KMS-11 (cell line): ENCODE measurements around the gene NUP62CL.

Source experiments
- H2AFZ ChIP-seq: fragments of 200-600 bp; sonication (generic); 2 replicates; pipeline ENCODE4 v1.6.1; 2016; ENCODE audit warnings: antibody characterized with exemption, mixed run types, low read depth
- H3K27ac ChIP-seq: fragments of 200-600 bp; sonication (generic); 2 replicates; pipeline ENCODE4 v1.6.1; 2016; ENCODE audit warnings: mild to moderate bottlenecking, mixed run types
- H3K27me3 ChIP-seq: fragments of 200-600 bp; sonication (generic); 2 replicates; pipeline ENCODE4 v1.6.1; 2017; ENCODE audit warnings: mild to moderate bottlenecking, low read depth, mixed run types, moderate library complexity; ENCODE audit not compliant: insufficient read depth
- H3K36me3 ChIP-seq: fragments of 200-600 bp; sonication (generic); 2 replicates; pipeline ENCODE4 v1.6.1; 2017; ENCODE audit warnings: mild to moderate bottlenecking, mixed run types; ENCODE audit not compliant: insufficient read depth
- H3K4me1 ChIP-seq: fragments of 200-600 bp; sonication (generic); 2 replicates; pipeline ENCODE4 v1.6.1; 2016; ENCODE audit warnings: mild to moderate bottlenecking, low read depth, mixed run types; ENCODE audit not compliant: poor library complexity, severe bottlenecking
- H3K4me2 ChIP-seq: fragments of 200-600 bp; sonication (generic); 2 replicates; pipeline ENCODE4 v1.7.0; 2016; ENCODE audit warnings: mild to moderate bottlenecking, mixed run types
- H3K4me3 ChIP-seq: fragments of 200-600 bp; sonication (generic); IDR thresholded peaks from 2 replicates; pipeline ENCODE4 v1.6.1; 2017; ENCODE audit warnings: low read depth, low read length, mixed read lengths; ENCODE audit not compliant: insufficient read depth
- H3K79me2 ChIP-seq: fragments of 200-600 bp; sonication (generic); 2 replicates; pipeline ENCODE4 v1.6.1; 2016; ENCODE audit warnings: low read depth, mixed run types; ENCODE audit not compliant: insufficient read depth
- H3K9ac ChIP-seq: fragments of 200-600 bp; sonication (generic); 2 replicates; pipeline ENCODE4 v1.6.1; 2016; ENCODE audit warnings: mild to moderate bottlenecking, mixed run types
- H4K20me1 ChIP-seq: fragments of 200-600 bp; sonication (generic); 2 replicates; pipeline ENCODE4 v1.6.1; 2016; ENCODE audit warnings: mild to moderate bottlenecking, mixed run types; ENCODE audit not compliant: insufficient read depth
- TF ChIP-seq, protein P1 (sequence below): fragments of 200-600 bp; sonication (generic); conservative IDR thresholded peaks from 2 replicates; pipeline ENCODE4 v1.6.1; 2017; ENCODE audit warnings: low read depth, mild to moderate bottlenecking, antibody characterized with exemption, low read length, moderate library complexity, mixed read lengths

NUP62CL gene, protein sequence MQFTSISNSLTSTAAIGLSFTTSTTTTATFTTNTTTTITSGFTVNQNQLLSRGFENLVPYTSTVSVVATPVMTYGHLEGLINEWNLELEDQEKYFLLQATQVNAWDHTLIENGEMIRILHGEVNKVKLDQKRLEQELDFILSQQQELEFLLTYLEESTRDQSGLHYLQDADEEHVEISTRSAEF

DNA sequence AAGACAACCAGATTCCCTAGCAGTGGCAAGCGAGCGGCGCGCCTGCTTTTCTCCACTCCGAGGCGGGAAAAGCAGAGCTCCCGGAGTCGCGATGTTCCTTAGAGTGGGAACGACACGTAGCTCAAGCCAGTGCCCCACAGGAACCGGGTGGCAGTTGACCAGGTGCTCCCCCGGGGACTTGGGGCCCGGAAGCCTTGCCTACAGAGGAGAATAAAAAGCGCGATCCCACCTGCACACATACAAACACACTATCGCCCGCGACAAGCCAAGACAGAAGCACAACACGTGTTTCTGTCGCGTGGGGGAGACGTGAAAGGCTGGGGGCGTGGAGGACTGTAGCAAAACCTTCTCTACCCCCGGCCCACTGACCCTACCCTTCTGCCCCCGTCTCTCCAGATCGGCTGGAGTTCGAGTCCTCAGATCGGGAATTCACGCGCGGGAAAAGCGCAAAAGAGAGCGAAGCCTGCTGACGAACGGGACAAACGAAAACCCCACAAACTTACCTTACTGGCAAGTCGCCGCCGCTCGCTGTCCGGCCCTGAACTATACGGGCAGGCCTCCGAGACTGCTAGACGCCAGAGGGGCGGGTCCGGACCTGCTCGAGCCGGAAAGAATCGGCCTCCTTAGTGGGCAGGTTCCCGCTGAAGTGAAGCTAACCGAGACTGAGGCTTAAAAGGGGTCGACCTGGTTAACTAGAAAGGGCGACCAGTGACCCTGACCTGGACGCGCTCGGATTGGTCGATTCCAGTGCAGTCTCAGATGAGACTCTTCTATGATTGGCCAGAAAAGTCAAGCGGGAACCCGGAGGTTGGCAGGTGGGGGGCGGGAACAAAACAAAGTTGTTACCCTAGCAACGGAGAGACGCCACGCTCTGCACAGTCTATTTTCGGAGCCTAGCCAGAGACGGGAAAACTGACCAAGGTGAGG lies at the start of gene NUP62CL, which contains the start of gene DNAAF6:
Gene NUP62CL, minus strand, starts transcription at position 664 of the 927 bp plus-strand sequence. CDS start 31,287 bp downstream, outside the sequence.
Gene DNAAF6, plus strand, starts transcription at position 842 of the 927 bp plus-strand sequence. CDS start 6,265 bp downstream, outside the sequence.
- no peaks in the 10 kb centered on the region for H3K79me2 ChIP-seq
- no peaks in the 10 kb centered on the region for H3K36me3 ChIP-seq
- no peaks in the 10 kb centered on the region for H3K27me3 ChIP-seq
- peak within 1 kb of the TSS; percentile 52 for H3K4me2 ChIP-seq
- no peaks in the 10 kb centered on the region for H4K20me1 ChIP-seq
- H3K4me3 ChIP-seq = no peak within 1 kb of the TSS
- no peaks in the 10 kb centered on the region for H3K4me1 ChIP-seq
- peak within 1 kb of the TSS; percentile 81 for H3K9ac ChIP-seq
- TF ChIP-seq, protein P1, sequence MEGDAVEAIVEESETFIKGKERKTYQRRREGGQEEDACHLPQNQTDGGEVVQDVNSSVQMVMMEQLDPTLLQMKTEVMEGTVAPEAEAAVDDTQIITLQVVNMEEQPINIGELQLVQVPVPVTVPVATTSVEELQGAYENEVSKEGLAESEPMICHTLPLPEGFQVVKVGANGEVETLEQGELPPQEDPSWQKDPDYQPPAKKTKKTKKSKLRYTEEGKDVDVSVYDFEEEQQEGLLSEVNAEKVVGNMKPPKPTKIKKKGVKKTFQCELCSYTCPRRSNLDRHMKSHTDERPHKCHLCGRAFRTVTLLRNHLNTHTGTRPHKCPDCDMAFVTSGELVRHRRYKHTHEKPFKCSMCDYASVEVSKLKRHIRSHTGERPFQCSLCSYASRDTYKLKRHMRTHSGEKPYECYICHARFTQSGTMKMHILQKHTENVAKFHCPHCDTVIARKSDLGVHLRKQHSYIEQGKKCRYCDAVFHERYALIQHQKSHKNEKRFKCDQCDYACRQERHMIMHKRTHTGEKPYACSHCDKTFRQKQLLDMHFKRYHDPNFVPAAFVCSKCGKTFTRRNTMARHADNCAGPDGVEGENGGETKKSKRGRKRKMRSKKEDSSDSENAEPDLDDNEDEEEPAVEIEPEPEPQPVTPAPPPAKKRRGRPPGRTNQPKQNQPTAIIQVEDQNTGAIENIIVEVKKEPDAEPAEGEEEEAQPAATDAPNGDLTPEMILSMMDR = no peak
- H2AFZ ChIP-seq = peak within 1 kb of the TSS; percentile 92
- H3K27ac ChIP-seq = peak within 1 kb of the TSS; percentile 54

GRCh38 chrX:107228486-107228819 lies 22.2 kb upstream of the NUP62CL start:
- no peak overlapping the region for H3K4me2 ChIP-seq
- no peaks in the 10 kb centered on the region for H3K27me3 ChIP-seq
- H3K4me1 ChIP-seq = no peaks in the 10 kb centered on the region
- no peaks in the 10 kb centered on the region for H3K36me3 ChIP-seq
- TF ChIP-seq, protein P1 = no peak
- H3K27ac ChIP-seq = no peak overlapping the region
- no peak overlapping the region for H2AFZ ChIP-seq
- H3K4me3 ChIP-seq = no peak overlapping the region
- no peaks in the 10 kb centered on the region for H3K79me2 ChIP-seq
- H3K9ac ChIP-seq = no peak overlapping the region
- no peaks in the 10 kb centered on the region for H4K20me1 ChIP-seq

DNA sequence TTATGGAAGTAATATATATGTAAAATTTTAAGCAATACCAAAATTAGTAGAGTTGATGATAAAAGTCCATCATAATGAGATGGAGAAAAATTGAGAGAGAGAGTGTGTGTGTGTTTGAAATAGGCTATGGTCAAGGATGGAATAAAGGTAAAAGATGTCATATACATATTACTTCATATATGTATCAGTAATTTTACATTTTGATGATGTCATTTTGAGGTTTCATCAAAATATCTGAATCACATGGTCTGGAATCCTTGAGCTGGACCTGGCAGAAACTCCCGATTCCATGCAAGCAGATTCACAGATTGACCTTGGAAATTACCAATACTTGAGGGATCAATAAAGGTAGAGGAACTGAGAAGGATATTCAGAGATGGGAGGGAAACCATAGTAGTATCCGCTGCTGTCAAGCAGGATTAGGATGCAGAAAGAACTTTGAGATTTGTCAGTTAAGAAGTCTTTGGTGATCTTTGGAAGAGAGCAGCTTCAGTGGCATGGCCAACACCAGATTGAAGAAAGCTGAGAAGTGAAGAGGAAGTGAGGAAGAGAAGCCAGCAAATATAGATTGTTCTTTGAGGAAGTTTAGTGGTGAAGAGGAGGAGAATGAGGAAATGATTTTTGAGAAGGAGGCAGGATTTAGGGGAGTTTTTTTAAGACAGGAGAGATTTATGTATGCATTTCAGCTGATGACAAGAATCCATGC lies 21.7 kb upstream of the NUP62CL start:
- Histone ChIP-seq H3K4me3 (no peak overlapping the region), H3K9ac (no peak overlapping the region), H3K27ac (no peak overlapping the region), H3K79me2 (no peaks in the 10 kb centered on the region), H3K4me1 (no peaks in the 10 kb centered on the region), H2AFZ (no peak overlapping the region), H3K4me2 (no peak overlapping the region), H3K27me3 (no peaks in the 10 kb centered on the region), H3K36me3 (no peaks in the 10 kb centered on the region), H4K20me1 (no peaks in the 10 kb centered on the region)
- TF ChIP-seq, protein P1 = no peak

- TF ChIP-seq, protein P1 = no peak
- Histone ChIP-seq H4K20me1 (no peaks in the 10 kb centered on the region), H3K4me2 (no peak overlapping the region), H3K36me3 (no peaks in the 10 kb centered on the region), H3K27me3 (no peaks in the 10 kb centered on the region), H3K27ac (no peak overlapping the region), H3K4me1 (no peaks in the 10 kb centered on the region), H3K4me3 (no peak overlapping the region), H3K9ac (no peak overlapping the region), H2AFZ (no peak overlapping the region), H3K79me2 (no peaks in the 10 kb centered on the region)
Measured at GRCh38 chrX:107226757-107227156, 20.5 kb upstream of the NUP62CL start.
